ENCODE results near the gene LRRC53.

DNA sequence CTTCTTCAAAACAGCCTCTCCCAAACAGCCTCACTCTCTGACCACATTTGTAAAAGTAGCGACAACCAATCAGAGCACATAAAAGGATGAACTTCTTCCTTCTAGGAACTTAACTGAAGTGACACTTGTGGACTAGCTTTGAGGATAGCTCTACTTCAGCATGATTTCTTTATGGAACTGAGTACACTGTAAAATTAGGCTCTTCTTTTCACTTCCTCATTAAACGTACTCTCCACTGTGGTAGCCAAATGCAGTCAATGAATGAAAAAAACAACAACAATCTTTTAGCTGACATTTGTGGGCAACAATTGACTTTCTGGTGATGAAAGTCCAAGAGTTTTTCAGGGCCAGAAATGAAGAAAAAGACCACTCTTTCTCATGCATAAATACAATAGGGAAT, 9.6 kb downstream of the LRRC53 start:
- TF ChIP-seq, protein P1, sequence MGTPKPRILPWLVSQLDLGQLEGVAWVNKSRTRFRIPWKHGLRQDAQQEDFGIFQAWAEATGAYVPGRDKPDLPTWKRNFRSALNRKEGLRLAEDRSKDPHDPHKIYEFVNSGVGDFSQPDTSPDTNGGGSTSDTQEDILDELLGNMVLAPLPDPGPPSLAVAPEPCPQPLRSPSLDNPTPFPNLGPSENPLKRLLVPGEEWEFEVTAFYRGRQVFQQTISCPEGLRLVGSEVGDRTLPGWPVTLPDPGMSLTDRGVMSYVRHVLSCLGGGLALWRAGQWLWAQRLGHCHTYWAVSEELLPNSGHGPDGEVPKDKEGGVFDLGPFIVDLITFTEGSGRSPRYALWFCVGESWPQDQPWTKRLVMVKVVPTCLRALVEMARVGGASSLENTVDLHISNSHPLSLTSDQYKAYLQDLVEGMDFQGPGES (IDR thresholded peaks at IDR 0.05; ENCODE audit: low read depth, low read length), result no peak
- TF ChIP-seq NRF1 (IDR thresholded peaks at IDR 0.05; ENCODE audit: low read depth, low read length), result no peak
- no peak for TF ChIP-seq FOXM1 (IDR thresholded peaks at IDR 0.05; ENCODE audit: low read depth)
- TF ChIP-seq, protein P2, sequence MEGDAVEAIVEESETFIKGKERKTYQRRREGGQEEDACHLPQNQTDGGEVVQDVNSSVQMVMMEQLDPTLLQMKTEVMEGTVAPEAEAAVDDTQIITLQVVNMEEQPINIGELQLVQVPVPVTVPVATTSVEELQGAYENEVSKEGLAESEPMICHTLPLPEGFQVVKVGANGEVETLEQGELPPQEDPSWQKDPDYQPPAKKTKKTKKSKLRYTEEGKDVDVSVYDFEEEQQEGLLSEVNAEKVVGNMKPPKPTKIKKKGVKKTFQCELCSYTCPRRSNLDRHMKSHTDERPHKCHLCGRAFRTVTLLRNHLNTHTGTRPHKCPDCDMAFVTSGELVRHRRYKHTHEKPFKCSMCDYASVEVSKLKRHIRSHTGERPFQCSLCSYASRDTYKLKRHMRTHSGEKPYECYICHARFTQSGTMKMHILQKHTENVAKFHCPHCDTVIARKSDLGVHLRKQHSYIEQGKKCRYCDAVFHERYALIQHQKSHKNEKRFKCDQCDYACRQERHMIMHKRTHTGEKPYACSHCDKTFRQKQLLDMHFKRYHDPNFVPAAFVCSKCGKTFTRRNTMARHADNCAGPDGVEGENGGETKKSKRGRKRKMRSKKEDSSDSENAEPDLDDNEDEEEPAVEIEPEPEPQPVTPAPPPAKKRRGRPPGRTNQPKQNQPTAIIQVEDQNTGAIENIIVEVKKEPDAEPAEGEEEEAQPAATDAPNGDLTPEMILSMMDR (IDR thresholded peaks at IDR 0.05), result no peak
- no peak for TF ChIP-seq TCF12 (IDR thresholded peaks at IDR 0.05)
